ENCODE measurements around the gene AP1G2.

- TF ChIP-seq, protein P1, sequence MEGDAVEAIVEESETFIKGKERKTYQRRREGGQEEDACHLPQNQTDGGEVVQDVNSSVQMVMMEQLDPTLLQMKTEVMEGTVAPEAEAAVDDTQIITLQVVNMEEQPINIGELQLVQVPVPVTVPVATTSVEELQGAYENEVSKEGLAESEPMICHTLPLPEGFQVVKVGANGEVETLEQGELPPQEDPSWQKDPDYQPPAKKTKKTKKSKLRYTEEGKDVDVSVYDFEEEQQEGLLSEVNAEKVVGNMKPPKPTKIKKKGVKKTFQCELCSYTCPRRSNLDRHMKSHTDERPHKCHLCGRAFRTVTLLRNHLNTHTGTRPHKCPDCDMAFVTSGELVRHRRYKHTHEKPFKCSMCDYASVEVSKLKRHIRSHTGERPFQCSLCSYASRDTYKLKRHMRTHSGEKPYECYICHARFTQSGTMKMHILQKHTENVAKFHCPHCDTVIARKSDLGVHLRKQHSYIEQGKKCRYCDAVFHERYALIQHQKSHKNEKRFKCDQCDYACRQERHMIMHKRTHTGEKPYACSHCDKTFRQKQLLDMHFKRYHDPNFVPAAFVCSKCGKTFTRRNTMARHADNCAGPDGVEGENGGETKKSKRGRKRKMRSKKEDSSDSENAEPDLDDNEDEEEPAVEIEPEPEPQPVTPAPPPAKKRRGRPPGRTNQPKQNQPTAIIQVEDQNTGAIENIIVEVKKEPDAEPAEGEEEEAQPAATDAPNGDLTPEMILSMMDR (IDR thresholded peaks at IDR 0.05), result no peak
- TF ChIP-seq POLR2AphosphoS5 (IDR thresholded peaks at IDR 0.05) (no peak), POLR2A (IDR thresholded peaks at IDR 0.05) (no peak)
These were observed 34.8 kb upstream of the AP1G2 start for GRCh38 chr14:23602181-23603095.
